NCI-H82 (cell line): Measurements from ENCODE around the gene PDE9A.
A peak's percentile ranks its signal among the peaks of the same experiment; 100 is the strongest.

Source experiments
- DNase-seq: peaks from one replicate; lab custom pipeline; 2025; lab: John Stamatoyannopoulos, UW

The PDE9A gene

DNA sequence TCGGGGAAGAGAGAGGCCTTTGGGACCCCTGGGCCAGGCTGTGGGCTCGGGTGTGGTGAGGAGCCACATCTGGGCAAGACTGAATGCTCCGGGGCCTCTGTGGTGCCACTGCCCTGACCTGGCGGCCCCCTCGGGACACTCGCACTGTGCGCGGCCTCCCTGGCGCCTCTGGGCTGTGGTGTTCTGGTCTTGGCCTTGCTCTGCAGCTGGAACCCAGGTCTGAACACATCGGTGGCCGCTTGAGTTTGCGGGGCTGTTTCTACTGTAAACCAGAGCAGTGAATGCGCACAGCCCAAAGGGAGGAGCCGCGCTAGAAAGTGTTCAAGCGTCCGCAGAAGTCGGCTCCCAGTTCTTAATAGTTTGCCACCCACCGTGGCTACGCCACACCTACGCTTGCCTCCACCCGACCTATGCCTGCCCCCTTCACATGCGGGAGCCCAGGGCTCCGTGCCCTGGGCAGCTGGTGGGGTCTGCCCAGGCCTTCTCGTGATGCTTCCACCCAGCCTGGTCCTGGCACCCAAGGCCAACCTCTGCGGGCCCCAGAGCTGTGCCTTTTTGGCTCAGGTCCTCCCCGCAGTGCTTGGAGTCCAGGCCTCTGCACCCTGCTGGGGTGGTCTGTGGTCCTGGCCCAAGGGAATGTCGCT lies 4.4 kb downstream of the PDE9A start:
- DNase-seq = no peak

DNA sequence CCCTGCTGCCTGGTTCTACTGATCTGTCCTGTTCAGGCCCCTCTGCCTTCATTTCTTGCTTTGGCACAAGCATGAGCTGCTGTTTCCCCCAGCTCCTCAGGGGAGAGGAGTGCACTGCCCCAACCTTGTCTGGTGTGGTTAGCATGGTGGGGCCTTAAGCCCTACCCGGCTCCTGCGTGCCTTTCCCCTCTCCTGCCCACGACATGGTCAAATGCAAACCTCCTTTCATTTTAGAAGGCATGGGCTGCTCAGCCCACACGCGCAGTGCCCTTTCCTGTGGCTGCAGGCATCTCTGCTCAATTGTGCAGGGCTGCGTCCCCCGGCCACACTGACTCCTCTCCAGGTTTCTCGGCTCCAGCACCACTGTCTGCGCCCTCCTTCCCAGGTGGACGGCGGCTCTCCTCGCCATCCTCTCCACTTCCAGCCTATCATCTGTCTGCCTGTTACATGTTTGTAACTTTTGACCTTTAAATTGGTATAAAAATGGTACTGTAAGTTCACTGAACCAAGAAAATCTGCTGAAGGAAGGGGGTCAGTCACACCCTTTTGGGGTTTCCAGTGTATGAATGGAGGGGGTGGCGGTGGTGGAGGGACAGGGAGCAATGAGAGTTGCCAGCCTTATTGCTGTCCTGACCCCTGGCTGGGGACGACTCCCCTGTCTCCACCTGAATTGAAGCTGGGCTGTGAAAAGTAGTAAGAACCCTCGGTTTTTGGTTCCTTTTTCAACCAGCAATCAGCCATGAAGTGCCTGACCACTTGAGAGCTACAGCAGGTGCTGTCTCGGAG lies 5.1 kb downstream of the PDE9A start:
- no peak for DNase-seq

DNA sequence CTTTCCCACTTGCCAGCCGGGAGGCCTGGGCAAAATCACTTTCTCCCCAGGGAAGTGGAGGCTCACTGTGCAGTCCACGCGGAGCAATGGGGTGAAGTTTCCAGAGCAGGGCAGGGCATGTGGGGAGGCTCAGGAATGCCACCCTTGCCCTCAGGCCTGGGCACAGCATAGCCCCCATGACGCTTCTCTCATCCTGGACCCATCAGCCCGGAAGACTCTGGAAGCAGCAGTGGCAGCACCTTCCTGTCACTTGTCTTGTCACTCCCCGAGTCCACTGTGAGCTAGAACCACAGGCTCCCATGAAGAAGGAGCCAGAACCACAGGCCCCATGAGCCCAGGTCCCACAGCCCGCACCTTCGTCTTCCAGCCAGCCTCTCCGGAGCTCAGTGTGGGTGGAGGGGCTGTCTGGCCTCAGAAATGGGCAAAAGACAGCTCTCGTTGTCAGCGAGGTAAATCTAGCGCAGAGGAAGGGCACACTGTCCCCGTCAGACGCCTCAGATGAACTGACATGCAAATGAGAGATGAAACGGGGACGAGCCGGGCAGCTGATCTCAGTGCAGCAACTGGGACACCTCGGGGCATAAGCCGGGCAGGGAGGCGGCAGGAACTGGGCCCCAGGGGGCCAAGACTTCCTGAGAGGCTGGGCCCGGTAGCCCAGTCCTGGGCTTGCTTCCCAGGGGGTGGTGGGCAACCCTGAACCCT lies 6.1 kb downstream of the PDE9A start:
- no peak for DNase-seq

DNA sequence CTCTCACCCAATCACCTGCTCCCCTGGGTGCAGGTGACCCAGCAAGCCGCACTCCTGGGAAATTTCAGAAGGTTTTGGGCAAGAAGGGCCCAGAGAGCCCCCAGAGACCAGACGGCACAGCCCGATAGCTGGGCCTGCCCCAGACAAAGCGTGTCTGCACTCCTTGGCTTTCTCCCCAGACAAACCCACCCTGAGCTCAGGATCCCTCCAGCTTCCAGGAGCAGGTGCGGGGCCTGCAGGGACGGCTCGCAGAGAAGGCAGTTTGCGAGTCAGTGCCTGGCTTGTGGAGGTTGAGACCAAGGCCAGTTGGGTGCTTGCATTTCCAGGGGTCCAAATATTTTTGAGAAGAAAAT lies 6.7 kb downstream of the PDE9A start:
- no peak for DNase-seq

DNA sequence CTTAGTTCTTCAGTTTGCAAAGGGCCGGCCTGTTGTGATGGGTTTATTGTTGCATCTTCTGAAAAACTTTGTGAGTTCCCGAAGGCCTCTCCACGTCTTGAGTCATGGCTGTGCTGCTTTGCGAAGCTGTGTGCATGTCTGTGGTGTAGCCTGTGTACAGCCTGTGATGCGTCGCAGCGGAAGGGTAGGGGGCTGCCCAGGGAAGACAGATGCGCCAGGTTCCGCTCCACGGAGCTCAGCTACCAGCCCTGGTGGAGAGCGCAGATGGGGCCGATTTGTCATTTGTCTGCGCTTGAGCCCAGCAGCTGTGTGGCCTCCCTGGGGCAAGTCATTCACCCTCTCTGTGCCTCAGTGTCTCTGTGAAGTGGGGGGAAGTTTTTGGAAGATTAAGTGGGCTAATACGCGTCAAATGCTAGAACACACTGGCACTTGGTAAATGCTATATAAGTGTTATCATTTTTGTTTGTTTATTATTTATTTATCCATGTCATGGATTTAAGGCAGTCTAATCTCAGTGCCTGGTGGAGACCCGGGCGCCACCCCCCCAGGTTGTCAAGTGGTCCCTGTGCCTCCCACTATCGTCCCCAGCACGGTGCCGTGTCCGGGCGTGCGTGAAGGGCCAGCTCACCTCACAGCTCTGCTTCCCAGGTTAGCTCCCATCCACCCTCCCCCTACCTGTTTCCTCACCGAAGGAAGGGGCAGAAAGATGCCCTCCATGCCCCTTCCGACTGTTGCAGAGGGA lies 8.4 kb downstream of the PDE9A start:
- peak; percentile 93 for DNase-seq

DNA sequence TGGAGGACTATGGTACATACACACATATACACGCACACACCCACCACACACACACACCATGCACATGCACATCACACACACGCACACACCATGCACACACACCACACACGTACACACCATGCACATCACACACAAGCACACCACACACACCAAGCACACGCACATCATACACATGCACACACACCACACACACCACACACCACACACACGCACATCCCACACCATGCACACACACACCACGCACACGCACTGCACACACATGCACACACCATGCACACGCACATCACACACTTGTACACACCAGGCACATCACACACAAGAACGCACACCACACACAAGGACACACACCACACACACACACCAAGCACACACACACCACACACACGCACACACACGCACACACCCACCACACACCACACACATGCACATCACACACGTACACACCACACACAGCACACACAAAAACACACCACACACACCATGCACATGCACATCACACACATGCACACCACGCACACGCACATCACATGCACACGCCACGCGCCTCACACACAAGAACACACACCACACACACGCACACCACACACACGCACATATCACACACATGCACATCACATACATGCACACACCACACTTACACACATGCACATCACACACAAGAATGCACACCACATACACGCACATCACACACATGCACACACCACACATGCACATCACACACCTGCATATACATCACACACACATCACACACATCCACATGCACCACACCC lies 9.2 kb downstream of the PDE9A start:
- DNase-seq = no peak

DNA sequence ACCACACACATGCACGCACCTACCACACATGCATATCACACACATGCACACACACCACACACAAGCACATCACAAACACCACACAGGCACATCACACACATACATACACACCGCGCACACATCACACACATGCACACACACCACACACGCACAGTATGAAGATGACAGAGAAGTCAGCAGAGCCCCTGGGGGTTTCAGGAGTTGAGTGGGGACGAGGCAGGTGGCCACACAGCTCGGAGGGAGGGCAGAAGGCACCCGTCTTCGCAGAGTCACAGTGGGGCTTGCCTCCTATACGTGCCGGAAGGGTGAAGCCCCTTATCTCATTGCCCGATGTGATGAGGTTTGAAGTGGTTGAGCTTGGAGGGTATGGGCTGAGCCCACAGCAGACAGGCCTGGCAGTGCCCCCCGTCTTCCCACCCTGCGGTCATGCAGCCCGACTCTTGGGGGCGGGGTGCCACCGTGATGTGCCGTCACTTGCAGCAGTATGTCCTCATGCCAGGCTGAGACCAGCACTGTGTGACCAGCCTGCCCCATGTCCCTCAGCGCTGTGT lies 9.9 kb downstream of the PDE9A start:
- DNase-seq = no peak

DNA sequence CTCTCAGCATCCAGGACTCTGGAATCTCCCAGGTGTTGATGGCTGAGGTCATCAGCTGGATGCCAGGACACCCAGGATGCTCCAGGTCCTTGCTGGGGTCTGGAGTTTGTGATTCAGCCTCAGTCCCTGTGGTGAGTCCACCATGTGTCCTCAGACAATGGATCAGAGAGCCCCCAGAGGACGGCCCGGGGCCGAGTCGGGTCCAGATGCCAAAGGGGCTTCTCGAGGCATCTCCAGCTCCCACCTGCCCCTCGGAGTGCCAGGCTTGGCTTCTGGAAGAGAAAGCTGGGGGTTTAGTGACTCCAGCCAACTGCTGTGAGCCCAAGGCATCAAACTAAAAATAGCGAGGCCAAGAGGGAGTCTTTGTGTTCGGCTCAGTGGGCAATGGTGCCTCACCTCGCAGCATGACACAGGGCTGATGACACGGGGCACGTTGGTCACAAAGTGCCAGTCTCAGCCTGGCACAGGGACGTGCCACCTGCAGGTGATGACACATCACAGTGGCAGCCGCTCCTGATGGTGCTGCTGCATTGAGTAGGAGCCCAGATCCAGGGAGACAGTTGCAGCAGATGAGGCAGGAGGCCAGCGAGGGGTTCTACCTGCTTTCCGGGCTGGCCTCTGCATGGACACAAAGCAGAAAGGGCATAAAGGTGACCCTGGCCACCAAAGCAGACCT lies 10.6 kb downstream of the PDE9A start:
- no peak for DNase-seq

DNA sequence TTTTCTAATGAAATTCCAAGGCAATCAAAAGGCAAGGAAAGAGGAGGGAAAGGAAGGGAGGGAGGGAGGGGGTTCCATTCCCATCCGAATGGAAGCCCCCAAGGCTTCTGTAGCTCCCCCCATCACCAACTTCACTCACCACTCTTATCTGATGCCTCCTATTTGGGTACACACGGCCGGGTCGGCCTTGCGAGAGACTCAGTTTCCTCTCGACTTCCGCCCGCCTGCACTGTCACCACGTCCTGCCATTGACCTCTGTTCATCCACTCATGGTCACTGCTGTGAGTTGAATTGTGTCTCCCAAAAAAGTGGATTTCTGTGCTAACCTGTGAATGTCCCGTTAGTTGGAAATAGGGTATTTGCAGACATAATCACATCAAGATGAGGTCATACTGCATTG lies 11.2 kb downstream of the PDE9A start:
- DNase-seq = no peak

DNA sequence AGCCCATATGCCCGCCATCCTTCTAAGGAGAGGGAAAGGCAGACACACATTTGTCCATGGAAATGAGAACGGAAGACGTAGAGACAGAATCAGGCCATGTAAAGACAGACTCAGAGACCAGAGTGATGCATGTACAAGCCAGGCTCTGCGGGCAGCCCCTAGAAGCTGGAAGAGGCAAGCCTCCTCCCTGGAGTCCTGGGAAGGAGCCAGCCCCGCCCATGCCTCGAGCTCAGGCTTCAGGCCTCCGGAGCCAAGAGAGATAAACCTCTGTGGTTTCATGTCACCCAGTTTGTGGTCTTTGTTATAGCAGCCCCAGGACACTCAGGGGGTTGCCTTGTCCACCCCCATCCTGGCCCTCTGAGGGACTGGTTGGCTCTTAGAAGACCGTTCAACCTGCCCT lies 11.6 kb downstream of the PDE9A start:
- DNase-seq = no peak

DNA sequence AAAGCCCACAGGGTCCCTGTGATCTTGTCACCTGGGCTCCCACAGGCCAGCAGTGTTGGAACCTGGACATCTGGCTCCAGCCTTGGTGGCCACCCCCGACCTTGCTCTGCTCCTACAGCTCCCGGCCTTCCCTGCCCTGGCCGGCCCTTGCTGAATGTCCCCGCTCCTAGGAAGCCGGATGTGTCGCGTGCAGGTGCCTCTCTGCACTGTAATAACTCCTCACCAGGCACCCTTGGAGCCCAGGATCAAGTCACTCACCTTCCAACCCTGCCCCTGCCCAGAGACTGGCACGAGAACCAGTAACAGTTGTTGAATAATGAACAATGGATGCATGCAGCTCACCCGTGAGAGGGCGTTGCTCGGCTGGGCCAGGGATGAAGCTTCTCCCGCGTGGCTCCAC lies 12.1 kb downstream of the PDE9A start:
- DNase-seq = no peak

DNA sequence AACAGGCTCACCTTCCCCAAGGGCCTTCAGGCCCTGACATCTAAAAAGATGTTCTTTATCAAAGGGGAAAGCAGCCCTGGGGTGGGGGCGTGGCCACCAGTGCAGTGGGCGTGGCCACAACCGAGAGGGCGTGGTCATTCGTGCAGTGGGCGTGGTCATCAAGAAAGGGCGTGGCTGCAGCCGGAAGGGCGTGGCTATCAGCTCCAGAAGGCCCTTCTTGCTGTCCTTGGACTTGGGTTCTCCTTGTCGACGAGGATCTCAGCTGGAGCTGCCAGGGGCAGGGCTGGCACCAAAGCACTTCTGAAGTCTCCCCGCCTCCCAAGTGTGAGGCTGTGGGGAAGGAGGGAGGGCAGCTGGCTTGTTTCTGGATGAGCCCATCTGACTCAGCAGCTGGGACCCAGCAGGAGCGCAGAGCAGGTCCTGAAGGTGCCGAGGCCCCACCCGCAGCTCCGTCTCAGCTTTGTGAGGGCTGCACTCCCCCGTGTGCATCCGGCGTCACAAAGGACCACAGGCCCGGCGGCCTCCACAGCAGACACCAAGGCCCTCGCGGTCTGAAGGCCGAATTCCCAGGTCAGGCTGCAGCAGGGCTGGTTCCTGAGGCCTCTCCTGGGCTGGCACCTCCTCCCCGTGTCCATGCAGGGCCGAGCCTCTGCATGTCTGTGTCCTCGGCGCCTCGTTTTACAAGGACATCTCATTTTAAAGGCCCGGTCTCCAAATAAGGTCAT lies 12.8 kb downstream of the PDE9A start:
- peak; percentile 17 for DNase-seq

DNA sequence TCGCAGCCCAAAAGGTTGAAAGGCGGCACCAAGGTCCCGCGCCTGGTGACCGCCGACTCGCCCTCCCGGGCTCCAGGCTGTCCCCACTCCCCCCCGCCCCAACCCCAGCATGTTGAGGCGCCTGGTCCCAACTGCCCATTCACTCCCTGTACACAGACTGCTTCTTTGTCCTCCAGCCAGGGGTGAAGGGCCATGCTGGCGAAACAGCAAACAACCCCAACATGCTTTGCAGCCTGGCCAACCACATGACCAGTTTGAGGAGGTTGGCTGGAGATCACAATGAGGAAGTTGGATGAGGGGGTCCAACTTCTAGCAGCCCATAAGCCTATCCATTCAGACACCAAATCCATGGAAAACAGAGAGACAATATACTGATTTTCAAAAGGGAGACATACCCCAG lies 13.5 kb downstream of the PDE9A start:
- DNase-seq = no peak

DNA sequence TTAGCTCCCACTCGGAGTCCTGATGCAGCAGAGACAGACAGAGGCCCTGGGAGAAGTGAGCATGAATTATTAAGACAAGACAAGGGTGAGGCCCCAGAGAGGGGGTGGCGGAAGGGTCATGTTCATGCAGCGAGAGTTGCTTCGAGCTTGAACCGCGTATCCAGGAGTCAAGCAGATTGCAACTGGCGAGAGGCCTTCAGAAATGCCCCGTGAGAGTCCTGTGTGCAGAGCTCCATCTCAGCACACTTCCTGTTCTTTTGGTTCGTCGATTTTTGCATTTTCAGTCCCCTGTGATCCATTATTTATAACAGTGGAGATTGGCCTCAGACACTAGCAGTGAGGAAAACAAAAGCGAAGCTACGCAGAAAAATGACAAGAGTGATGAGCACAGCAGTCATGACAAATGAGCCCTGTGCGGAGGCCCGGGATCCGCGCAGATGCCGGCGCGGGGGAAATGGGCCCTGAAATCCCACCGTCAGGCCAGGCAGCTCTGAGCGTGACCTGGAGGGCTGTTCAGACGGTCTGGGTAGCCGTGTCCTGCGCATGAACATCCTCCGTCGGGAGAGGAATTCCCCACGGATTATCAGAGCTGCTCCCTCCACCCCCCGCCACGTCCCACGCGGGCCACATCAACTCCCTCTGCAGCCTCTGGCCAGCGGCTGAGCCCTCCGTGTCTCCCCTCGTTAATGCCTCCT lies 15.0 kb downstream of the PDE9A start:
- no peak for DNase-seq

DNA sequence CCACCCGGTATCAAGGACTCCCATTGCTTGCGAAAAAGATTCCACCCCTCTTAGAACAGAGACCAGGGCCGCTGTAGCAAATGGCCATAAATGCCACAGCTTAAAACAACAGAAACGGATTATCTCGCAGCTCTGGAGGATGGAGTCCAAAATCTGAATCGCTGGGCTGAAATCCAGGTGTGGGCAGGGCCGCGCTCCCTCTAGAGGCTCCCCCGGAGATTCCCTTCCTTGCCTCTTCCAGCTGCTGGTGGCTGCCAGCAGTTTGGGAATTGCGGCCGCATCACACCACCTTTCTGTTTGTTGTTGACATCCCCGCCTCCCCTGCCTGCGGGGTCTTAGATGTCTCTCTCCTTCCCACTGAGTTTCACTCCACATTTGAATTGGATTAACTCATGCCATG lies 15.6 kb downstream of the PDE9A start:
- peak; percentile 92 for DNase-seq

DNA sequence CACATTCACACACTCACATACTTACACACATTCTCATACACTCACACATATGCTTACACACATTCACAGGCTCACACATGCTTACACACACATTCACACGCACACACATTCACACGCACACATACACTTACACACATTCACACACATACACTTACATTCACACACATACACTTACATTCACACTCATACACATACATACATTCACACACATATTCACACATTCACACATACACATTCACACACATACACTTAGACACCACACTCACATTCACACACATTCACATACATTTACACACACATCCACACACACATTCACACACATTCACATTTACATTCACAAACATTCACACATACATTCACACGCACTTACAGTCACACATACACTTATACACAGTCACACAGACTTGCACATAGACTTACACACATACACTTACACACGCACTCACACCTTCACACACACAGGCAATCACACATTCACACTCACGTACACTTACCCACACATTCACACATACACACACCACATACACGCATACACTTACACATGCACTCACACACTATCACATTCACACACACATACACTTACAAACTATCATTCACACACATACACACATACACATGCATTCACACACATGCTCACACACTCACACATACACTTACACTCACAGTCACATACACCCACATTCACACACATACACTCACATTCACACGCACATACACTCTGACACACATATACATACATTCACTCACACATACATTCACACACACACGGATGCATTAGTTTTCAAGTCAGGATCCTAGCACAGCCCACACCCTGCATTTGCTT lies 16.8 kb downstream of the PDE9A start:
- no peak for DNase-seq

DNA sequence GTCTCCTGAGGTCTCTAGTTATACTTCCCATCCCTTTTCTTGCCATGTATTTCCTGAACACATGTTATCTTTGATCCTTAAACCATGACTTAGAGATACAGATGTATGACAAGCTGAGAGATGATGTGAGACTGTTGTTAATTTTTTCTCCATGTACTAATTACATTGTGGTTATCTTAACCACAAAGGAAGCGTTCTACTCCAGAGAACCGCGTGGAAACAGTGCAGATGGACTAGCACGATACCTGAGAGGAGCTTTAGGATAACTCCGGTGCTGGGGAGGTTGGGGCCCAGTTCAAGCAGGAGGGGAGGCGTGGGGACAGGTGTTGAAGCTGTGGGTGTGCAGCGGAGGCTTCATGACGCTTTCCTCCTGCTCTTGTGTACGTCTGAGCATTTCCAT lies 17.5 kb downstream of the PDE9A start:
- no peak for DNase-seq

DNA sequence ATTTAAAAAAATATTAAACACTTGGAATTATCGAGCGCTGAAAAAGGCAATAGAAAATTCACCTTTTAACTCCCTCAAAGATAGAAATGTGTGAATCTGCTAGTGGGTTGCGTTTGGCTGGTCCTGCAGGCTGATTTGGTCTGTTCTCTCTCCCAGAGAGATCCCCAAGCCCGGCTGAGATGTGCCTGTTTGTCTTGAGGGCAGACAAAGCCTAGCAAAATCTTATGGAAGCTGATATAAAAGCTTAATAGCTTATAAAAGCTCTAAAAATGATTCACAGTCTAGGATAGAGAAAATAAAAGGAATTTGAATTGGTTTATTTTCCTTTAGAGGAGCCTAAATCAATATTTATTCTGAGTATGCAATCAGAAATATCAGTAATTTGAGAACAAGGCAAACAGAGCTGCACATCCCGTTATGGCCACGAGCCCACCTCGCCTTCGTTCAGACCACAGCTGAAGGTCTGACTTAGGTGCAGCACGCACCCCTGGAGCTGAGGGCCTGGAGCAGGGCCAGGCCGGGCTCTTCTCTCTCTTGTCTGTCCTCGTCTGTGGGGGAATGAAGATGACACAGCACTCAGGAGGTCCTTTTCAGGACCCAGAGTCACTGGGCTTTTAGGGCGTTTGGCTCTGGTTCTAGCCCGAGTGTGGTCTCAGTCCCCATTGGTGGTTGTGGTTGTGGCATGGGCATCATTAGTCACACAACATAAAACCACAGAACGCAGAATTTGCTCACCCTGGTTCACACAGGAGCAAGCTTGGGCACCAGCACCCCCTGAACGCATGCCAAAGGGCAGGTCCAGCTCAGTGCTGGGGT lies 18.6 kb downstream of the PDE9A start:
- DNase-seq = no peak
